Pons (tissue), 1 donor: ENCODE measurements around the gene ZBTB20.

Source experiments
- DNase-seq: peaks from one replicate; pipeline ENCODE4 v3.0.0-alpha.2; 2016; ENCODE audit warnings: low spot score

Gene ZBTB20

GRCh38 chr3:115019900-115020299 lies 127.2 kb downstream of the ZBTB20 start:
- DNase-seq, result peak; percentile 72

- no peak for DNase-seq
Observed at GRCh38 chr3:115018694-115019093, 128.4 kb downstream of the ZBTB20 start.

- no peak for DNase-seq
Observed at GRCh38 chr3:115007966-115008365, 139.1 kb downstream of the ZBTB20 start.

GRCh38 chr3:115004201-115005140 lies 142.6 kb downstream of the ZBTB20 start:
- peak; percentile 76 for DNase-seq

GRCh38 chr3:114998971-114999579 lies 148.0 kb downstream of the ZBTB20 start:
- DNase-seq, result no peak

GRCh38 chr3:114994554-114995341 lies 152.3 kb downstream of the ZBTB20 start:
- DNase-seq, result no peak

GRCh38 chr3:114985776-114986175 lies 161.3 kb downstream of the ZBTB20 start:
- no peak for DNase-seq

- DNase-seq, result no peak
Observed at GRCh38 chr3:114983248-114983647, 163.8 kb downstream of the ZBTB20 start.

GRCh38 chr3:114974387-114974786 lies 172.7 kb downstream of the ZBTB20 start:
- no peak for DNase-seq

GRCh38 chr3:114973536-114973935 lies 173.6 kb downstream of the ZBTB20 start:
- DNase-seq, result peak; percentile 37

- DNase-seq, result no peak
Observed at GRCh38 chr3:114967168-114967567, 179.9 kb downstream of the ZBTB20 start.

- no peak for DNase-seq
Observed at GRCh38 chr3:114962189-114962588, 184.9 kb downstream of the ZBTB20 start.

- DNase-seq, result no peak
Observed at GRCh38 chr3:114958930-114959329, 188.2 kb downstream of the ZBTB20 start.

- no peak for DNase-seq
Observed at GRCh38 chr3:114953800-114954199, 193.3 kb downstream of the ZBTB20 start.

GRCh38 chr3:114953215-114953799 lies 193.8 kb downstream of the ZBTB20 start:
- DNase-seq, result no peak

- no peak for DNase-seq
Observed at GRCh38 chr3:114942773-114943172, 204.3 kb downstream of the ZBTB20 start.

GRCh38 chr3:114941626-114942309 lies 205.3 kb downstream of the ZBTB20 start:
- DNase-seq, result no peak

GRCh38 chr3:114939920-114940319 lies 207.2 kb downstream of the ZBTB20 start:
- no peak for DNase-seq

GRCh38 chr3:114933407-114933806 lies 213.7 kb downstream of the ZBTB20 start:
- DNase-seq, result no peak

GRCh38 chr3:114929971-114930732 lies 216.9 kb downstream of the ZBTB20 start:
- DNase-seq, result no peak
